Osteocyte (in vitro differentiated cells): ENCODE results near the gene LENEP. TPM values are rescaled to one million over a fixed set of nuclear protein-coding genes. Genes with fewer than 3 reads are reported as not detected.

ENCODE experiments used
- DNase-seq: peaks from one replicate; pipeline ENCODE4 v3.0.0; 2021; ENCODE audit warnings: mixed read lengths; ENCODE audit not compliant: unreplicated experiment; ENCODE audit errors: extremely low spot score
- H3K27ac Mint-ChIP-seq: one replicate; pipeline ENCODE4 v1.8.0; 2021; ENCODE audit warnings: mild to moderate bottlenecking, mixed read lengths; ENCODE audit not compliant: unreplicated experiment
- H3K27me3 Mint-ChIP-seq: one replicate; pipeline ENCODE4 v1.8.0; 2021; ENCODE audit warnings: mixed read lengths; ENCODE audit not compliant: unreplicated experiment
- H3K36me3 Mint-ChIP-seq: one replicate; pipeline ENCODE4 v1.8.0; 2021; ENCODE audit warnings: mixed read lengths; ENCODE audit not compliant: unreplicated experiment
- H3K4me1 Mint-ChIP-seq: one replicate; pipeline ENCODE4 v1.8.0; 2021; ENCODE audit warnings: mixed read lengths; ENCODE audit not compliant: unreplicated experiment
- H3K4me3 Mint-ChIP-seq: one replicate; pipeline ENCODE4 v1.8.0; 2021; ENCODE audit warnings: mild to moderate bottlenecking, moderate library complexity, mixed read lengths; ENCODE audit not compliant: unreplicated experiment
- H3K9me3 Mint-ChIP-seq: one replicate; pipeline ENCODE4 v1.8.0; 2021; ENCODE audit warnings: mixed read lengths; ENCODE audit not compliant: unreplicated experiment
- CTCF ChIP-seq: fragments of 200-600 bp; sonication (generic); IDR thresholded peaks from 2 replicates; pipeline ENCODE4 v1.5.0; 2021; ENCODE audit warnings: antibody characterized with exemption, mild to moderate bottlenecking, moderate library complexity
- total RNA-seq: library from RNA; stranded (reverse); gene quantifications from 2 replicates; pipeline ENCODE4 v1.2.1, GENCODE V29; 2021

Gene LENEP
- total RNA-seq, 1 donor from 2014 or later, result not detected

GRCh38 chr1:155032886-155033285 lies 39.5 kb downstream of the LENEP start:
- no peaks in the 10 kb centered on the region for H3K4me1 Mint-ChIP-seq
- H3K36me3 Mint-ChIP-seq, result no peaks in the 10 kb centered on the region
- DNase-seq, result no peak
- H3K27ac Mint-ChIP-seq, result no peak overlapping the region
- H3K4me3 Mint-ChIP-seq, result no peak overlapping the region
- H3K9me3 Mint-ChIP-seq, result no peaks in the 10 kb centered on the region
- TF ChIP-seq CTCF, result no peak
- H3K27me3 Mint-ChIP-seq, result no peaks in the 10 kb centered on the region

- Mint-ChIP-seq H3K36me3 (no peaks in the 10 kb centered on the region), H3K9me3 (no peaks in the 10 kb centered on the region), H3K4me3 (no peak within 1 kb of the TSS), H3K27ac (no peak within 1 kb of the TSS), H3K27me3 (no peaks in the 10 kb centered on the region), H3K4me1 (no peaks in the 10 kb centered on the region)
- no peak for DNase-seq
- TF ChIP-seq CTCF, result no peak
These were observed 40.1 kb downstream of the LENEP start, which contains the start of the genes DCST1 and DCST2 for GRCh38 chr1:155033524-155033923. TSS of gene DCST1 (plus strand) at chr1:155033824. CDS start at chr1:155034037, 213 bp downstream. TSS of gene DCST2 (minus strand) at chr1:155033781. CDS start at chr1:155033701, 80 bp downstream.

DNA sequence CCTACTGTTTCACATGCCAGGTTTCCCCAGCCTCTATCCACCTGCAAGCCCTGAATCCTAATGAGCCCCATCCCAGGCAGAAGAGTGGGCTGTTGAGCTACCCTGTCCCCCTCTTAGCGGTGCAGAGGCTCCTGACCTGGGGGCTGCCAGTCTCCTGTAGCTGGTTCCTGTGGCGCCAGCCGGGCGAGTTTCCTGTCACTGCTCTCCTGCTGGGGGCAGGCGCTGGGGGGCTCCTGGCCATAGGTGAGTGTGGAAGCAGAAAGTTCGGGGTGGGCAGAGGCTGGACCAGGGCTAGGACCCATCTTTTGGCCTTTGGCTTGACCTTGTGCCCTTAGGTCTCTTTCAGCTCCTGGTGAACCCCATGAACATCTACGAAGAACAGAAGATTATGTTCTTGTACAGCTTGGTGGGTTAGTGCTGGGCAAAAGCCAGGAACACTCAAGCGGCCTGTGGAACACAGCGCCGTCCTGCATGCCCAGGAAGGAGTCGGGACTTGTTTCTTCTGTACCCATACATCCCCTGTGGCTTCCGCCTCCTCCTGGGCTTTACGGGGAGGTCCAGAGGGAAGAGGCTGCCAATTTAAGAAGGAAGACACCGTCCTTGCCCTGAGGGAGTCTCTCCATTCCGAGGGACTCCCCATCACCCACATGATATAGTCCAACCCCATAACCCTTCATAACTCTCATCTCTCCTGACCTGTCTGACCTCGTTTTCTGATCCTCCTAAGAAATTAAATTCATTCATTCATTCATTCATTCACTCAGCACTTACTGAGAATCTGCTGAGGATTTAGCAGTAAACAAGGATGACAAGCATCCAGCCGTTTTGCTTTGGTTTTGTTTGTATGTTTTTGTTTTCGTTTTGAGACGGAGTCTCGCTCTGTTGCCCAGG lies 41.2 kb downstream of the LENEP start:
- Mint-ChIP-seq H3K27me3 (no peaks in the 10 kb centered on the region), H3K36me3 (no peaks in the 10 kb centered on the region), H3K4me1 (no peaks in the 10 kb centered on the region), H3K4me3 (no peak overlapping the region), H3K27ac (no peak overlapping the region), H3K9me3 (no peaks in the 10 kb centered on the region)
- TF ChIP-seq CTCF, result no peak
- no peak for DNase-seq

GRCh38 chr1:155035936-155036335 lies 42.5 kb downstream of the LENEP start:
- DNase-seq, result no peak
- Mint-ChIP-seq H3K4me3 (no peak overlapping the region), H3K27me3 (no peaks in the 10 kb centered on the region), H3K4me1 (no peaks in the 10 kb centered on the region), H3K9me3 (no peaks in the 10 kb centered on the region), H3K27ac (no peak overlapping the region), H3K36me3 (no peaks in the 10 kb centered on the region)
- no peak for TF ChIP-seq CTCF

DNA sequence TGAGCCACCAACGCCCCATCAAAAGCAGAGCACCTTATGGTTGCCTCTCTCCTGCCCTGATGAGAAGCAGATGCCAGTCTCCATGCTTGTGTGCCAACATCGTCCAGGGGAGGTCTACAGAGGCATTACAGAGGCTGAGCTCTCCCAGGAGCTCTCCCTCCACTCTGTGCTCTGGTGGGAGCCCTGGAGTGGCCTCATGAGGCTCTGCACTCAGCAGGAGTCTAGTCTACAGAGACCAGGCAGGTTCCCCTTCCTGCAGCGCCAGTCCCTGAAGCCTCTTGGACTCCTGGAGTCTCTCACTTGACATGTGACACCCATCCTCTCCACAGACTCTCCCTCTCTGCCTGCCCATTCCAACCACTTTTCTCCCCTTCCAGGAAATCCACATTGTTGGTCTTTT lies 43.7 kb downstream of the LENEP start:
- TF ChIP-seq CTCF, result no peak
- Mint-ChIP-seq H3K27me3 (no peaks in the 10 kb centered on the region), H3K4me3 (no peak overlapping the region), H3K27ac (no peak overlapping the region), H3K9me3 (no peaks in the 10 kb centered on the region), H3K4me1 (no peaks in the 10 kb centered on the region), H3K36me3 (no peaks in the 10 kb centered on the region)
- no peak for DNase-seq
